EL (cell line): ENCODE data around the gene ATAD3B.

Source experiments
- DNase-seq: peaks from one replicate; pipeline ENCODE4 v3.0.0-alpha.2; 2016

The ATAD3B gene

DNA sequence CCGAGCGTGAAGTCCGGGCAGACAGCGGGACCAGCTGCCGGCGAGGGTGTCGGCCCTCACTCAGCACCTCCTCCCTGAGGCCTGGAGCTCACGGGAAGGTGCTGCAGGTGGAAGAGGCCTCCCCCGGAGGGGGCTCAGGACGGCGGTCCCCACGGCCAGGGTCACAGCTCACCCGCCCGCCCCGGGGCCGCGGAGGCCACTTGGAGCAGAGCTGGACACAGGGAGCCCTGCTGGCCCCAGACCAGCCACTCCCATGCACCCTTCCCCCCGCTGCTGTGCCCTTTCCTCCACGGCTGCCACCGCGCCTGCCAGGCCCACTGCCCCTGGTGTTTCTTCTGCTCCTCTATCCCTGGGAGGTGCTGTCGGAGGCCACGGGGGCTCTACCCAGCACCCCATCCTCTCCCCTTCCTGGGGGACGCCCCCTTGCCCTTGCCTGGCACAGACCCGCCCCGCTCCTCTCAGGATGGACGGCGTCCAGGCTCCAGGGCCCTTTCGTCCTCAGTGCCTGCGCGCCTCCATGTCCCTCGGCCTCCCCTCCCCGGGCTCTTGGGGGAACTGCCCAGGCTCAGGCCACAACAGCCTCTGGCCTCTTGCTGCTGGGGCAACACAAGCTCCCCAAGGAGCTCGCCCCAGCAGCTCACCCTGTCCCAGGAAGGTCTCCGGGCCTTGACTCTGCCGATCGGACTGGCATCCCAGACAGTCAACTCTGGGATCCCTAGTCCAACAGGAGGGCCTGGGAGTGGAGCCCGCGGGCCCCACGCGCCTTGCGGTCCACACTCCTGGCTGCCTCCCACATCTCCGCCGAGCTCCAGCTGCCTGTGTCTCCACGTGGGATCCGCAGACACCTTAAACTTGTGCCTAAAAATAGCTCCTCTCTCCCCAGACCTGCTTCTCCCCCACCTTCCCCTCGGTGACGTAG, 64.7 kb downstream of the ATAD3B start:
- DNase-seq: no peak

DNA sequence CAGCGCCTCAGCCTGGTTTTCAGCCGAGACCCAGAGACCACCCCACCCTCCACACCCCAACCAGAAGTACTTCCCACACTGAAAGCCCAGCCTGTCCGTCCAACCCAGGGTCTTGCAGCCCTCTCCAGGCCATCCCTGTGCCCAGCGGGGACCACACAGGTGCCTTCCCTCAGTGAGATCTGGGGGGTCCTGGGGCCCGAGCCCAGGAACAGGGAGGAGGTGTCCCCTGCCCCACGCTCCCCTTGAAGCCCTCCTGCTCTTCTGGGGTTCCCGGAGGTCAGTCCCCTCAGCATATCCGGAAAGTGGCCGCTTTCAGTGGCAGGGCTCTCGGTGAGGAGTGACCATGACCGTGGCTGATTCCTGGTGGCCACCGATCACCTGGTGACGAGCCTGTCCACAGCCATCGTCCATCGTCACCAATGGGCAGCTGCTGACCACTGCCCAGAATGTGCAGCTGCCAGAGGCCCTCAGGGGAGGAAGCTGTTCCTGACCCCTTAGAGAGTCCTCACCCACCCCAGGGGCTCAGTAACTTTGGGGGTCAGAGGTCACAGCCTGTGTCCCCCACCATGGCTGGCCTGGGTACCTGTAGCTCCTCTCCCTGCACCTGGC, 65.5 kb downstream of the ATAD3B start:
- DNase-seq: no peak

DNA sequence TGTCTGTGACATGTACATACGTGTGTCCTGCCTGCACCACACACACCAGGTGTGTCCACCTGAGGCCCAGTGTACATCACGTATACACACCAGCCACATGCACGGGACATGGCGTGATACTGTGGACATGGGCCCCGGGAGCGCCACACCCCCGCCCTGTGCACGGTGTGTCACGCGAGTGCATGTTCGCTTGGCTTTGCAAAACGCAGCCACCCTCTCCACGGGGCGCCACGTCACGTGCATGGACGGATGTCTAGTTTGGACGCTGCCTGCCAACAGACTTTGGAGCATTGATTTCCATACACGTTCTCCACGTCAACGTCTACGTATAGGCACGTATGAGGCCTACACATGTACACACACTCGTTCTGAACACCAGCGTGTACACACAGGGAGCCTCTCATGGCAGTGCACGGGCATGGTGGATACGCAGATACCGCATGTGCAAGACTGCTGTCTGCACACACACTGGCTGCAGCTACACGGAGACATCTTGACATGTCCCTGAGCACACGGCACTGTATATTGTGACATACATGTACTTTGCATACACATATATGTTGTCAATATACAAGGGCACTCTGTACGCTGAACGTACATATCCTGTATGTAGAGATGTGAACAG, 66.2 kb downstream of the ATAD3B start:
- no peak for DNase-seq

DNA sequence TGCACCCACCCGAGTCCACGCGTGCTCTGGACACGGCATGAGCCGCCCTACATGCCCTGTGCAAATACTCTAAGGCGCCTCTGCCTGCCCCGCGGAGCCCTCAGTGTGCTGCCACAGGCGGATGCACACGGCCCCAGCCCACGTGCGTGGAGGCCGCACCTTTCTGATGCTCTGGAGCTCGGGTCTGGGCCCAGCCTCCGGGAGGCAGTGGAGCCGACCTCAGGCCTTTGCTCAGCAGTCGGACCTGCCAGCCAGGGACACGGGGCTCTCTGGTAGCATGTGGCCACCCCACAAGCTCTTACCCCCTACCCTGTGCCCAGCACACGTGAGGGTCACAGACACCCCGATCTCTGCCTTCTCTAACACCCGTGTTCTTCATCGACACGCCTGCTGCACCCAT, 66.8 kb downstream of the ATAD3B start:
- DNase-seq: no peak

DNA sequence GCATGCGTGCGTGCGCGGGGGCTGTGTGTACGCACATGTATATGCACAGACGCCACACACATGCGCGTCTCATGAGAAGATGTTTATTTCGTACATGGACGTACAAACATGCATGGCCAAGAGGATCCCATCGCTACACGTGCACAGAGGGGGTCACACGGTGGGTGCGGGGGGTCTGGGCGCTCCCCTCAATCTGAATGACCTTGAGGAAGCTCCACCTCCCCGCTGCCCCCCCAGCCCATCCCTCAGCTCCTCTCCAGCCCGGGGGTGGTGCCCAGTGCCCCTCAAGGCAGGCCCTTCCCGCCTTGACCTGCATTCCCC, 67.4 kb downstream of the ATAD3B start:
- DNase-seq: no peak

DNA sequence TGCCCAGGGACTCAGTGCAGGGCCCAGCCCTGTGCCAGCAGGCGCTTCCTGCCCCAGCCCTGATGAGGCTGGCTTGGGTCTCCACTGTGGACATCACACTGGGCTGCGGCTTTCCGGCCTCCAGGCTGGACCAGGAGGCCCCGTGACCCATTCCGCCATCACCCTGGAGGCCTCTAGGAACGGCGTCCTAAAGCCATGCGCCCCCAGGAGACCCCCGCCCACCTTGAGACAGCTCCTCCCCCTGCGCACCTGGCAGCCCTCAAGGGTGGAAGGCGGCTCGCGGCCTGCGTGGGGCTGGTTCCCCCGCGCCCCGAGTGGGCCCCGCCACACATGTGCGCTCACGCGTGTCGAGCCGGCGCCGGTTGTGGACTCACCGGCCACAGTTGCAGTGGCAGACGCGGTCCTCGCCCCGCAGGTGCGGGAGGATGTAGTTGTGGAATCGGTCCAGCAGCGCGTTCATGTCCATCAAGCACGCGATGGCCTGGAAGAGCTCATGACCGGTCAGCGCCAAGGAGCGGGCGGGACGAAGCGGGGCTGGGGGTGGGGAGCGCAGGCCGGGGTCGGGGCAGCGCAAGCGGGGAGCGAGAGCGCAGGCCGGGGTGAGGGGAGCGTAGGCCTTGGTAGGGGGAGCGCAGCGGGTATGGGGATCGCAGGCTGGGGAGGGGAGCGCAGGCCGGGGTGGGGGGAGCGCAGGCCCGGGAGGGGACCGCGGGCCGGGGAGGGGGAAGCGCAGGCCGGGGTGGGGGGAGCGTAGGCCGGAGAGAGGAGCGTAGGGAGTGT, 67.9 kb downstream of the ATAD3B start:
- DNase-seq: peak; percentile 43

DNA sequence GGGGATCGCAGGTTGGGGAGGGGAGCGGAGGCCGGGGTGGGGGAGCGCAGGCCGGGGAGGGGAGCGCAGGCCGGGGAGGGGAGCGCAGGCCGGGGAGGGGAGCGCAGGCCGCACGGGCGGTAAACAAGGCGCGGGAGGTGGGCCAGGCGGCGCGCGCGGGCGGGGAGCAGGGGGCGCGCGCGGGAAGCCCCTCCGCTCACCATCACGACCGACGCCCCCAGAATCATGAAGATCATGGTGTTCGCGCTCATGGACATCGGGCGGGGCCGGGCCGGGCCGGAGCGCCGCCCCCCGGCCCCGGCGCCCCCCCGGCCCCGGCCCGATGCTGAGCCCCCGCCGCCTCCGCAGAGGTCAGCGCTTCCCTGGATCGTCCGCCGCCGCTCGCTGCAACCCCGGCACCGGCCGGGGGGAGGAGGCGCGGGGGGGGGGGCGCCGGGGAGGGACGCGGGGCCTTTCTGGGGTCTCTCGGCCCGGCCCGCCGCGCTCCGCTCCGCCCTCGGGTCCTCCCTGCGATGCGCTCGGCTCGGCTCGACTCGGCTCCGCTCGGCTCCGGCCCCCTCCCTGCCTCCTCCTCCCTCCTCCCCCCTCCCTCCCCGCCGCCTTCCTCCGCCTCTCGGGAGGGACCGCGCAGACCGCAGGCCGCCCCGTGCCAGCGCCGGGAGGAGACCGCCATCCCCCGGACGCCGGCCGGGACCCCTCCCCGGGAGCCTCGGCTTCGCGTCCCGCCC, 68.7 kb downstream of the ATAD3B start, which contains the start of gene TMEM240:
Gene TMEM240 (minus strand): TSS at position 535 of the 728 bp plus-strand sequence. CDS start 278 bp downstream, at position 257.
- DNase-seq: peak; percentile 80

DNA sequence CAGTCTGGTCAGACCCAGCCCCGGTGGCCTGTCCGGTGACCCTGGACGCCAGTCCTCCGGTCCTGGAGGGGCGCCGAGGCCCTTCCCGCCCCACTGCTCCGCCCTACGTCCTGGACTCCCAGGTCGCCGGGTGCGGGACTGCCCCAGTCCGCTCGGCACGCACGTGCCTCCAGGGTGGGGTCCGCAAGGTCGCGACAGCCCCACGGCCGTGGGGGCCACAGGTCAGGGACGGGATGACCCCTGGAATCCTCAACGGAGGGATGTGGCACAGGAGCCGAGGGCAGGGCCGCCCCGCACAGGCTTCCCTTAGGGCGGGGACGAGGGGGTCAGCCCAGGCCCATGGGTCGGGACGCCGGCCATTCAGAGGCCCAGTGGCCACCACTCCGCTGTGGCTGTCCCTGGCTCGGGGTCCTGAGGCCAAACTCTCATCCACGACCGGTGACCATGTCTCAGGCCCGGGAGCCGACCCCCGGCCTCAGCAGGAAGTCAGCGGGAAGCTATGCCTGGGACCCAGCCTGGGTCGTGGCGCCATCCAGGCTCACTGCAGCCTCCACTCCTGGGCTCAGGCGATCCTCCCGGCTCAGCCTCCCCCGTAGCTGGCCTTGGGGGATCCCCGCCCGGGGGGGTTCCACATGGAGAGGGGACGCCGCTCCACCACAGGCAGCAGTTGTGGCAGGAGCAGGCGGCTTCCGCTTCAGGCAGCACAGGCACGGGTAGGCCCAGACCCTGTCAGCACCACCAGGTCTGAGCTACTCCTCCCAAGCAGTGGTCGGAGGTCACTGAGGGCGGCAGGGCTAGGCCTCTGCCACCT, 69.5 kb downstream of the ATAD3B start:
- DNase-seq: no peak

DNA sequence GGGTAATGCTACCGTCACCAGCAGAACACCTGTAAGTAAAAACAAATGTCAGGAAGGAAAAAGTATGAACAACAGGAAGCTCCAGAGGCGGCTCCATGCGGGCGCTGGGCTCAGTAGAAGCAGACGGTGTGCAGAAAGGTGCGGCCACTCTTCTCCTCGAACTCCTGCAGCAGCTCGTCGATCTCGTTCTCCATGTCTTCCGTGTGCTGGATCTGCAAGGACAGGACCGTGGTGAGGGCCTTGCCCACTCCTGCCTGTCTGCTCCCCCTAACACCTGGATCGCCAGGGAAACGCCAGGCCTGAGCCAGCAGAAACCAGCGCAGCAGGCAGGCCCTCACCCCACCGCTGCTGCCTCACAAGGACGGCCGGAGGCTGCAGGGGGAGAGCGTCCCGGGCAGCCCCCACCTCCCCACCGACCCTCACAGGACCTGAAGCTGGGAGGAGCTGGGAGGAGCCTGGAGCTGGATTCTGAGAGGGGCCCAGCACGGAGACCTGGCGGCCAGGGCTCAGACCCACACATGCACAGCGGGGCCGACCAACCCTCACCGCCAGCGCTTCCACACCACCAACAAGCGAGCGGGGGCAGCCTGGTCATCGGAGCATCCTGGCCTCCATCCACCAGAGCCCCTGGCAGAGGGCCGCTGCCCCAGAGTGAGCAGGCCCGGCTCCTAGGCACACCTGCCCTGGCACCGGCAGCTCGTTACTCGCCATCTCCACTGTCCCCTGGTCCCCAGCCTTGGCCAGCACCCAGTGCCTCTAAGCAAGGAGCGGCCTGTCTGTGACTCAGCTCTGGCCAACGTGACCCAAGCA, 70.6 kb downstream of the ATAD3B start:
- DNase-seq: no peak

DNA sequence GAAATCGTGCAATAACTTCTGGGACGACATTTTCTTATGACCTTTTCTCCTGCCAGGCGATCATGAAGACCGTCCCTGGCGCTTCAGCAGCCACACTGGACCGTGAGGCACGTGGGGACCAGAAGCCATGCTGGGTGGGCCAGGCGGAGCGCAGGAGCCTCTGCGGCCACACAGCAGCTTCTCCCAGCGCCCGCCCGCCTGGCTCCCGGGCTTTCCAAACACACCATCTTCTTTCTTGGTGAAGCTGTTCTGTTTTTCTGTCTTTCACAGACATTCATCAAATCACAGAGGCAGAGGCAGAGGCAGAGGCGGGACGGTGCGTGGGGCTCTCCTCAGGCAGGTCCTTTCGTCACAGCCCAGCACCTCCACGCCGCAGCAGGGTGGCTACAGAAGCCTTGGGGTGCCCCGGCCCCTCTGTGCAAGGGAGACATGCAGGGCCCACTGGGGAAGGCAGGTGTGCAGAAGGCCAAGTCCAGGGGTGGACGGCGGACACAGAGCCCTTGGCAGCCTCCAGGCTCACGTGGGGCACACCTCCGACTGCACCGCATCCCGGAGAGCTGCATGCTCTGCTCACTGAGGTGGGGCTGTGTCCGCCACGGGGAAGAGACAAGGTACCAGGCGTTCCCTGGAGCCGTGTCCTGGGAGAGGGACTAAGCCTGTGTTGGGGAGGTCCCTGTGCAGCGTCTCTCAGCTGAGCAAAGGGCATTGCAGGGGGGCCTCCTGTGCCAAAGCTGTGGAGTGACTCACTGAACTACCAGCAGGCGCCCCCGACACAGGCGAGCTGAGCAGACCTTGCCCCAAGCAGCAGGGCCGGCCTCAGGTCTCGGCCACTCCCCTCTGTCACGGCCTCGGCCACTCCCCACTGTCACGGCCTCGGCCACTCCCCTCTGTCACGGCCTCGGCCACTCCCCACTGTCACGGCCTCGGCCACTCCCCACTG, 71.5 kb downstream of the ATAD3B start:
- DNase-seq: no peak

DNA sequence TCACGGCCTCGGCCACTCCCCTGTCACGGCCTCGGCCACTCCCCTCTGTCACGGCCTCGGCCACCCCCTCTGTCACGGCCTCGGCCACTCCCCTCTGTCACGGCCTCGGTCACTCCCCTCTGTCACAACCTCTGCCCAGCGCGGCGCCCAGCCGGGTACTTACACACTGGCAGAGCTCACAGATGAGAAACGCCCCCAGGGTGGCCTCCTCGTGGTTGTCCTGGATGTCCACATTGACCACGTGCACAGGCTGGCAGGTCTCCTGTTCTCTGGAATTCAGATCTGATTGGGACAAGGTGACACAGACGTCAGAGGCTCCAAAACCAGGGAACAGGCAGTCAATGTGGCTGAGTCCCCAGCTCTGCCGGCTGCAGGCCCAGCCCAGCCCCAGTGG, 72.1 kb downstream of the ATAD3B start:
- no peak for DNase-seq

DNA sequence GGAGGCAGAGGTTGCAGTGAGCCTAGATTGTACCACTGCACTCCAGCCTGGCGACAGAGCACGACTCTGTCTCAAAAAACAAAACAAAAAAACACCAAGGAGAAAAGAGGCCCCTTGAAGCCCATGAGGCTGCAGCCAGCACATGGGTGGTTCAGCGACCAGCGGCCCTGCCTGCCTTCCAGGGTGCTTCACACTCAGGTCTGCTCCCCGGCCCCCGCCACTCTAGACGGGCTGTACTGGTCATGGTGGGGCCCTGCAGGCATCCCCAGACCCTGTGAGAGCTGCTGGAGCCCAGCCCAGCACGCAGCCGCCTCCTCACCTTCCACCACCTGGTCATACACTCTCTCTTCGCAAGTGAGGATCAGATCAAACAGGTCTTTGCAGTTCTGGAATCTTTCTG, 73.0 kb downstream of the ATAD3B start:
- no peak for DNase-seq
